Erythroblast (primary cell): Measurements from ENCODE around the gene SPAG5.

ENCODE experiments used
- DNase-seq, 2 experiments: peaks; one replicate each; lab custom pipeline; 2025; lab: John Stamatoyannopoulos, UW
- GATA1 ChIP-seq: IDR thresholded peaks from 2 replicates; pipeline ENCODE4 v1.6.1; 2011; ENCODE audit warnings: low read depth, mild to moderate bottlenecking, control low read depth, low read length, moderate library complexity
- POLR2A ChIP-seq: IDR thresholded peaks from 2 replicates; pipeline ENCODE4 v1.6.1; 2011; ENCODE audit warnings: mild to moderate bottlenecking, low read length

SPAG5 gene

DNA sequence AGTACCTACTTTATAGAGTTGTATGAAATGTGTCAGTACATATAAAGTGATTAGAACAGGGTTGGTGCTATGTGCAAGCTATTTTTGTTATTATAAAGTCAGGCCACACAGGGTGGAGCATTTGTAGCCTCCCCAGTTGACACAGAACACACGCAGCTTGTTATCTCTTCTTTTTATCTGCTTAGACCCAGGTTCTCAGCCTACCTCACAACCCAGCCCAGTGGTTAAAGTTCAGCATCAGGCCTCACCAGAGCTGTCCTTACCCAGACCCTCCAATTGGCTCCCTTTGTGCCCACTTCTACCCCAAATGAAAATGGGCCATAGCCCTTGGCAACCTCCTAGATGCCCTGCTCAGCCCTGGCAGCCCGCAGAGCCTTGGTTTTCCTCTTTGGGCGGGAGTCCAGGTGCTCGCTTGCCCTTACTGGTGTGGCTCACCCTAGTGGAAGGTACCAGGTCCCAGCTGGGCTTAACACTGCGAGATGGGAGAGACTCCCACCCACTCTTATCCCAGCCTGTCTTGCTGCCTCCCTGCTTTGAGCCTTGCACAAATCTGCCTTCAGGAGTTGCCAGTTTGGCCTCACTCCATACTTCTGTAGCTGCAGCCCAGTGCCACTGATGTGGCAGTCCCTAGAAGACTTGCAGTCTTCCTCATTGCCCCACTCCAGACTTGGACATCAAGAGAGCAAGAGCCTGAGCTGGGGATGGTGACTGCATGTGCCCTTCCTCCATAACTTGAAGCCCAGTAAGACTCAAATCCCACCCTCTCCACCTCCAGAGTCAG is 26.4 kb downstream of the SPAG5 start:
- peak; percentile 56 to 68 for DNase-seq
- TF ChIP-seq GATA1 (no peak), POLR2A (no peak)

DNA sequence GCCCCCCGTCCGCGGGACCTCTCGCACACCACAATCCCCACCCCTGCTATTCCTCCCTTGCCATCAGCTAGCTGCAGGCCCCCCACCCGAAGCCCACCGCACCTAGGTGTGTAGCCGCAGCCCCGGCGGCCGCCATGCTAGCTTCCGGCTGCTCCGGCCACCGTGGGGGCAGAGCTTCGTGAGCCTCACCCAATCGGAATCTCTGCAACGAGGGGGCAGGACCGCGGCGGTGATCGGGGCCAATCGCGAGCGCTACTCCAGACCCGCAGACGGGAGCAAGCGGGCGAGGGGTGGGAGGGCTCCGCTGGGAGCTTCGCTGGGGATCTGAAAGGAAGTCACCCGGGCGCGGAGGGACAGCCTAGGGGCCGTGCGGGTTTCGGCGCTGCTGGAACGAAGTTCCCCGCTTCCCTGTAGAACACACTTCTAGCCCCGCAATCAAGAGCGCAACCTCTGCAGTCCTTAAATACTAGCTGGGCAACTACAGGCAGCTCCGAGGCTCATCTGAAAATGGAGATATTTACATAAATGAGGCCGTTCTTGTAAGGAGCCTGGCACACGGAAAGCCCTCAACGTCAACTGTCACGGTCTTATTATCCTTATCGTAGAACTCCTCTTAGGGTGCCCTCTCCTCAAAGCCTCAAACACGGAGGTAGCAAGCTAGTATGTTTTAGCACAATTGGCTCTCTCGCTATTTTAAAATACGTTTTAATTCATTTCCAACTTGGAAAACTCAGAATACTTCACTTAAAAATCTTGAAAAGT is 27.3 kb downstream of the SPAG5 start, which contains the start of gene PIGS:
PIGS (minus strand) TSS at position 164 of the 762 bp plus-strand sequence; CDS start at position 136, 28 bp downstream.
- TF ChIP-seq POLR2A (peak; percentile 79), GATA1 (no peak)
- peak; percentile 93 to 95 for DNase-seq

DNA sequence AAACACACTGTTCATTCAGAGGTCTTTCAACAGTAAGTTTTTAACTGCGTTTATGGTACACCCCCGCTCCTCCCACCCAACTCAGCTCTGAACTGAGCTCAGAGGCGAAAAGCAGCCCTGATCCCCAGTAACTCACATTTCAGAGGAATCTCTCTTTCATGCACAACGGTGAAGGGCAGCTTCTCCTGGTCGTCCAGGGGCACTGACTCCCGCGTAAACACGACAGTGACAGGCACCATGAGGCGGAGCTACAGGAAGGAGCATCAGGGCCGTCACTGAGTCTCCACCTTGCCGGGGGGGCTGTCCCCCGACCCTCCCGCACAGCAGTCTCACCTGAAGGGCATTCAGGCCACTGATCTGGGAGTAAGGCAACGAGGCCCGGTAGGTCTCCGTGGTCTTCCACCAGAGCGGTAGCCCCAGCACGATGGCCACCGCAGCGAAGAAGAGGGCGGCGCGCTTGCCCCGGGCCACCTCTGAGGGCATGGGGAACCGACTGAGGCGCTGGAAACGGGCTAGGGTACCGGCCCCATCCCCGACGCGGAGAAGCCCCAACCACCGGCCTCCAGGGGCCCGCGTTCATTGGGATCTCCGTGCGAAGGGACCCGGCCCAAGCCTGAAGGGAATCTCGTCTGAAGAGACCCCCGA is 28.0 kb downstream of the SPAG5 start:
- peak; percentile 73 to 75 for DNase-seq
- TF ChIP-seq POLR2A (no peak), GATA1 (no peak)

DNA sequence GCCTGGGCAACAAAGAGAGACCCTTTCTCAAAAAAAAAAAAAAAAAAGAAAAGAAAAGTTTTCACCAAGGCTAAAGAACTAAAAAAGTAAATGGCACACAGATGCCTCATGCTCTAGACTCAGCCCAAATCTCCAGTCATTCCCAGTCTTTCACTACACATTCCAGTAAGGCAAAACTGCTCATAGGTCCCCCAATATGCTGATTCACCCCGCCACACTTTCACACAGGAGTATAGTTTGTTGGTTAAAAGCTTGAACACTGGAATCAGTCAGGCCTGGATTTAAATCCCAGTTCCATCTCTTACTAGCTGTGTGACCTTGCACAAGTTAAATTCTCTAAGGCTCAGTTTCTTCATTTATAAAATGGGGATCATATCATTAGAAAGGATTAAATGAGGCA is 29.4 kb downstream of the SPAG5 start:
- no peak for DNase-seq
- TF ChIP-seq GATA1 (no peak), POLR2A (no peak)

DNA sequence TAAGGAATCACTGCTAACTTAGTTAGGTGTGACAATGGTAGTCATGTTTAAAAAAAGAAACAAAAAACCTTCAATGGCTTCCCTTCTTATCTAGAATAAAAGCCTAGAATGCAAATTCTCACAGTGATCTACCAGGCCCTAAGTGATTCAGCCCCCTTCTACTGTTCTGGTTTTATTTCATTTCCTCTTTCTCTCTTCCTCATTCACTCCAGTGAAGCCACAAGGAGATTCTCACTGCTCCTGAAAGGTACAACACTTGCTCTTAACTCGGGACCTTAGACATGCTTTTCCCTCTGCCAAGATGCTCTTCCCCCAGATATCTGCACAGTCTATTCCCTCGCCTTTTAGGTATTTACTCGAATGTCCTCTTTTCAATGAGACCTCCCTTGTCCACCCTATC is 31.2 kb downstream of the SPAG5 start:
- TF ChIP-seq GATA1 (no peak), POLR2A (no peak)
- DNase-seq = no peak

DNA sequence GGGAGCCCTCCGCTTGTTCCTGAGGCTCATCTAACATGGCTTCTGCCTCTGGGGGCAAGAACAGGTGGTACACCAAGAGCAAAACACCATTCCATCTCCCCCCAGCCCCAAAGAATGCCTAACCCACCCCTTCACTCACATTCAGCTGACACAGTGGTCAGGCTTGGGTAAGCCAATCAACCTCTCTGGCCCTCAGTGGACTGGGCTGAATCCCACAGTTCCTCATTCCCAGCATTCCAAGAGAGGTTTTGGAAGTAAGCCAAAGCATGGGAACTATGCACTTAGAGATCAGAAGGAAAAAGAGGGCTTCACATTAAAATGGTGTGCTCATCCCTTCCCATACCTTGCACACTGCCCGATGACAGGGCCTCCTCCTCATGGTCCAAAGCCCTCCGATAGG is 35.4 kb downstream of the SPAG5 start:
- DNase-seq = no peak
- TF ChIP-seq GATA1 (no peak), POLR2A (no peak)

DNA sequence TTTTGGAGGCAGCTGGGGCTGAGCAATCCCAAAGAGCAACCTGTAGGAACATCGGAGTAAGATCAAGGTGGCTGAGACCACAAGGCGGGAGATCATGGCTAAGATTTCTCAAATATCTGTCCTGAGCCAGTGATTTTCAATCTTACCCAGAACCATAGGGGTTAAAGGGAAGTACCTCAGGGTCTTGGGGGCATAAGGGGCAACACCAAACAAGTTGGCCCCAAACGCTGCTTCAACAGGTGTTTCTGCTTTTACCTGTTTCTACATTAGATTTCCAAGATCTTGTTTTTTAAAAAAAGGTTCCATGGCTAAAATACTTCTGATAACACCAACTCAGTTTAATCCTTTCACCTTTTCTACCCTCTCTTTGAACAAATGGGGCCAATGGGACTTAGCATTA is 43.8 kb downstream of the SPAG5 start:
- DNase-seq = no peak
- TF ChIP-seq POLR2A = no peak

DNA sequence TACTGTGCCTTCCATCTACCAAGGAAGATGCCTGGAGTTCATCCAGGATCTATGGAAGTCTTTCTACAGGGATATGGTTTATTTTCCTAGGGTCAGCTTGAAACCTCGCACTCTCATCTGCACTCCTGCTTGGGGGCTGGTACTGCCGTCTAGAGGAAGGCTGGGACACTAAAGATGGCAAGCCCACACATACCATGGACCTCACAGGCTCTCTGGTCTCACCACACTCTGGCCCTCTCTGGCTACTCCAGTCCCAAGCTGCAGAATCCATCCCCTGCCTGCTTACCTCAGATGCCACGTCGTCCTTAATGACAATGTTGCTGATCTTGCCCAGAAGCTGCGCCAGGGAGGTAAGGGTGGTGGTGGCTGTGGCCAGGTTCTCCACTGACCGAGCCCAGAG is 44.3 kb downstream of the SPAG5 start:
- DNase-seq = no peak
- no peak for TF ChIP-seq GATA1
- no peak for TF ChIP-seq POLR2A

DNA sequence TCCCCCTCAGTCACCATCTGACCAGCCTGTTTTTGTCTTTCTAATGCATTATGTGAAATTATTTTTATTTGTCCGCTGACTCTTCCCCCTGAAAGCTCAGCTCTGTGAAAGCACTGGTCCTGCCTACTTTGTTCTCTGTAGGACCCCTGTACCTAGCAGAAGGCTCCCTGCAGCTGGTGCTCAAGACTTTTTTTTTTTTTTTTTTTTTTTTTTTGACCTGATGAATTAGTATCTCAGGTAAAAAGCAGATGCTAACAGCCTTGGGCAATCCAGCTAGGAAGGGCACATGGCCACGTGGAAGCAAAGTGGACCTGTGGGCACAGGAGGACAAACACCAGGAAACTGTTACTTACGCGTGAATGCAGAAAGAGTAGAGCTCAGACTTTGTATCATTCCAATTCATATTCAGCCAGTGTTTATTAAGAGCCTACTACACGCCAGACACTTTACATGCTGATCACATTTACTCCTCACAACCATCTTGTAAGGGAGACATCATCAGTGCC is 45.8 kb downstream of the SPAG5 start:
- TF ChIP-seq POLR2A (no peak), GATA1 (no peak)
- DNase-seq = no peak

DNA sequence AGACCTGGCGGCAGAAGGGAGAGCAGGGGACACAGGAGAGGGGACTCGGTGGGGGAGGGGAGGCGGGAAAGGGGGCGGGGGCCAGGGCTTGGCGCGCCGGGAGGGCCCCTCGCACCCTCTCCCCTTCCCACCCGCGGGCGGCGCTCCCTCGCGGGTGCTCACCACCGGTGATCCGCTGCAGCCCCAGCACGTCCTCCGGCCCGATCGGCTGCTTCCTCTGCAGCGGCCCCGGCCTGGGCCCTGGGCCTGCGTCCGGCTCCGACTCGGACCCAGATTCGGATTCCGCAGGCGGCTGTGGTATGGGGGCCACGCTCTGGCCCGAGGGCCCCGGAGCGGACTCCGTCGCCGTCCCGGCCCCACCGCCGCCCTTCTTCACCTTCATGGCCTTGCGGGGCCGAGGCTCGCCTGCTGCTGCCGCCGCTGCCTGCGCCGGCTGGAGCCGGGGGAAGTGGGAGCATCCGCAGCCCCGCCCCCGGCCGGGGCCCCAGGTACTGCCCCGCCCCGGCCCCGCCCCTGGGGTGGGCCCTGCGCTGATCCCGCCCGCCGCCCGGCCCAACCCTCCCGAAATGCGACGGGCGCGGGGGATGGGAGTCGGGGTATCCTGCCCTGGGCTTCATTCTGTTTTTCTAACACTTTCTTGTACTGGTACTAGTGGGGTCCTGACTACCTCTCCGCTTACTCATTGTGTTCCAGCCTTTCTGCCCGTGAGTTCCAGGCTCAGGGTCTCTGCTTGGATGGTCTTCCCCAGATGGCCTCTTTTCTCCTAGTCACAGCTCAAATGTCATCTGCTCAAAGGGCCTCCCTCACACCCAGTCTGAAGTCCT is 46.4 kb downstream of the SPAG5 start, which contains the start of gene UNC119:
UNC119 (minus strand) TSS at position 449 of the 824 bp plus-strand sequence; CDS start at position 382, 67 bp downstream.
- DNase-seq = peak; percentile 66 to 75
- TF ChIP-seq POLR2A (no peak), GATA1 (no peak)

DNA sequence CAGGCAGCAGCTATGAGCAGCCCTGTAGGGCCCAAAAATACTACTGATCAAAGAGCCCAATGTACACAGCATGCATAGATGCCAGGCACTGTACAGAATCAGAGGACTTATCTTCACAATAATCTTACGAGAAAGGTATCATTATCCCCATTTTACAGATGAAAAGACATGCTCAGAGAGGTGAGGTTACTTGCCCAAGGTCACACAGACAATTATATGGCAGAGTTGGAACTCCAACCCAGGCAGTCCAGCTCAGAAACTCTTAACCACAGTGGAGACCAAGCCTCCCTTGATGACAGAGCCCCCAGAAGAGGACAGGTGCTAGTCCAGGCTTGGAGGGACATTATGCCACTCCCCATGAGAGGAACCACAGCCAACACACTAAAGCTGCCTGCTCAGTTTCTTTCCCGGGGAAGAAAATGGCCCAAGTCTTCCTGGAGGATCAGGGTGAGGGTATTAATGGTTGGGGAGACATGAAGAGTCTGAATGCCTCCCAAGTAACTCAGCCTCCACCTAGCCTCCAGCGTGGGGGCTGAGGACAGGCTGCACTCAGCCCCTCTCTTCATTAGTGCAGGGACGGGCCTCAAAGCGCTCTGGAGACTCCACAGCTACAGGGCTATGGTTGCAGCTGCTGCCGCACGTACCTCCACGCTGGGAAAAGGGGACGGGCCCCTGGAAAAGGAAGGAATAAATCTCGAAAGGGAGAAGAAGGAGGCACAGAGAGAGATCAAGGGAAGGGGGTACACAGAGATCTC is 47.2 kb downstream of the SPAG5 start:
- TF ChIP-seq GATA1 (no peak), POLR2A (no peak)
- no peak for DNase-seq

DNA sequence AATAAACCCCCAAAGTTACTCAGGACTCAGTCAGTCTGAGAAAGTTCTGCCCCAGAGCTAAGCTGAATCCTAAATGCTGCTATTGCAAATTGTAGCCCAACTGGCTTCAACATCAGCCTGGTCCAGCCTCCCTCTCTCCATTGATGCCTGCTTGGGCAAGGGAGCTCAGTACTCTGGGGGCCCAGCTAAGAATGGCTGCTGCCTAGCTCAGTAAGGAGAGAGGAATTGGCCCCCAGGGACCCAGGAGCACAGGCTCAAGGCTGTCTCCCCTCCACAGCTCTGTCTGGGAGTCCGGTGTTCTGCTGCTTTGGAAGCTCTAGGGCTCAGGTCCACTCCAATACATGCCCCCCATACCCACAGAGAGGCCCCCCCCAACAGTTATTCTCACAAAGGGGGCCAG is 48.0 kb downstream of the SPAG5 start:
- TF ChIP-seq POLR2A (no peak), GATA1 (no peak)
- DNase-seq = no peak
